H9 (cell line): Measurements from ENCODE around the gene FAM111B. TPM values are rescaled to one million over a fixed set of nuclear protein-coding genes. Genes with fewer than 3 reads are reported as not detected.

Source experiments
- DNase-seq: peaks from one replicate; pipeline ENCODE4 v3.0.0-alpha.2; 2017
- H2AFZ ChIP-seq: one replicate; pipeline ENCODE4 v1.6.1; 2013; ENCODE audit warnings: mild to moderate bottlenecking, low read length, control low read depth, moderate library complexity
- H2AK5ac ChIP-seq: 2 replicates; pipeline ENCODE4 v1.6.1; 2013; ENCODE audit warnings: low read length, control low read depth, mixed read lengths; ENCODE audit not compliant: insufficient read length
- H2BK120ac ChIP-seq: one replicate; pipeline ENCODE4 v1.6.1; 2013; ENCODE audit warnings: low read depth, mild to moderate bottlenecking, low read length, control low read depth, inconsistent platforms; ENCODE audit not compliant: poor library complexity, severe bottlenecking
- H2BK12ac ChIP-seq: 2 replicates; pipeline ENCODE4 v1.6.1; 2013; ENCODE audit warnings: low read length, control low read depth, mixed read lengths, low read depth; ENCODE audit not compliant: insufficient read length
- H2BK15ac ChIP-seq: 2 replicates; pipeline ENCODE4 v1.6.1; 2013; ENCODE audit warnings: low read depth, low read length, control low read depth
- H2BK20ac ChIP-seq: one replicate; pipeline ENCODE4 v1.6.1; 2013; ENCODE audit warnings: low read depth, mild to moderate bottlenecking, low read length, control low read depth, inconsistent platforms; ENCODE audit not compliant: poor library complexity, severe bottlenecking
- H2BK5ac ChIP-seq: 2 replicates; pipeline ENCODE4 v1.6.1; 2013; ENCODE audit warnings: low read length, control low read depth, mixed read lengths; ENCODE audit not compliant: insufficient read length
- H3K14ac ChIP-seq: 2 replicates; pipeline ENCODE4 v1.6.1; 2013; ENCODE audit warnings: low read length, control low read depth; ENCODE audit not compliant: insufficient read depth
- H3K18ac ChIP-seq: 2 replicates; pipeline ENCODE4 v1.6.1; 2013; ENCODE audit warnings: low read depth, mild to moderate bottlenecking, mixed read lengths, low read length, control low read depth; ENCODE audit not compliant: insufficient read length
- H3K23ac ChIP-seq: 2 replicates; pipeline ENCODE4 v1.6.1; 2013; ENCODE audit warnings: low read length, control low read depth, mixed read lengths, low read depth; ENCODE audit not compliant: insufficient read length
- H3K23me2 ChIP-seq: 2 replicates; pipeline ENCODE4 v1.6.1; 2013; ENCODE audit warnings: low read depth, mild to moderate bottlenecking, mixed read lengths, low read length, control low read depth; ENCODE audit not compliant: insufficient read length, poor library complexity, severe bottlenecking
- H3K27ac ChIP-seq: 2 replicates; pipeline ENCODE4 v1.5.1; 2013; ENCODE audit warnings: low read length, control low read depth, mixed read lengths, low read depth; ENCODE audit not compliant: insufficient read length
- H3K27me3 ChIP-seq: 2 replicates; pipeline ENCODE4 v1.6.1; 2013; ENCODE audit warnings: low read length, control low read depth, inconsistent platforms; ENCODE audit not compliant: insufficient read depth
- H3K4ac ChIP-seq: 2 replicates; pipeline ENCODE4 v1.6.1; 2013; ENCODE audit warnings: low read depth, mild to moderate bottlenecking, control low read depth, inconsistent platforms, low read length, moderate library complexity
- H3K4me1 ChIP-seq: 2 replicates; pipeline ENCODE4 v1.6.1; 2013; ENCODE audit warnings: low read length, control low read depth, inconsistent platforms; ENCODE audit not compliant: insufficient read depth
- H3K4me2 ChIP-seq: 2 replicates; pipeline ENCODE4 v1.6.1; 2013; ENCODE audit warnings: low read length, control low read depth, mixed read lengths; ENCODE audit not compliant: insufficient read length, insufficient read depth
- H3K56ac ChIP-seq: 2 replicates; pipeline ENCODE4 v1.6.1; 2013; ENCODE audit warnings: low read depth, mild to moderate bottlenecking, mixed read lengths, low read length, control low read depth; ENCODE audit not compliant: insufficient read length
- H3K79me1 ChIP-seq: 2 replicates; pipeline ENCODE4 v1.6.1; 2013; ENCODE audit warnings: low read depth, mild to moderate bottlenecking, moderate library complexity, low read length, control low read depth, inconsistent platforms; ENCODE audit not compliant: insufficient read depth, poor library complexity, severe bottlenecking
- H3K79me2 ChIP-seq: 2 replicates; pipeline ENCODE4 v1.6.1; 2013; ENCODE audit warnings: low read length, control low read depth, inconsistent platforms; ENCODE audit not compliant: insufficient read depth
- H3K9ac ChIP-seq: 2 replicates; pipeline ENCODE4 v1.6.1; 2013; ENCODE audit warnings: low read length, control low read depth, mixed read lengths; ENCODE audit not compliant: insufficient read length; ENCODE audit errors: extremely low read depth
- H3K9me3 ChIP-seq: one replicate; pipeline ENCODE4 v1.6.1; 2013; ENCODE audit warnings: low read depth, low read length, inconsistent platforms; ENCODE audit not compliant: control insufficient read depth
- H3T11ph ChIP-seq: one replicate; pipeline ENCODE4 v1.6.1; 2013; ENCODE audit warnings: mild to moderate bottlenecking, low read length, control low read depth, inconsistent platforms
- H4K20me1 ChIP-seq: one replicate; pipeline ENCODE4 v1.6.1; 2013; ENCODE audit not compliant: control insufficient read depth, insufficient read length, insufficient read depth
- H4K5ac ChIP-seq: 2 replicates; pipeline ENCODE4 v1.6.1; 2013; ENCODE audit warnings: low read depth, mild to moderate bottlenecking, mixed read lengths, low read length, control low read depth; ENCODE audit not compliant: insufficient read length
- H4K8ac ChIP-seq: replicated peaks from 2 replicates; pipeline ENCODE4 v1.6.1; 2013; ENCODE audit warnings: low read length, control low read depth, mixed read lengths, low read depth; ENCODE audit not compliant: insufficient read length
- H4K91ac ChIP-seq: 2 replicates; pipeline ENCODE4 v1.6.1; 2013; ENCODE audit warnings: low read depth, mild to moderate bottlenecking, moderate library complexity, mixed read lengths, low read length, control low read depth; ENCODE audit not compliant: insufficient read length
- H3K27ac Mint-ChIP-seq, 3 experiments: 2 replicates in 2 of 3; 3 replicates in 1 of 3; pipeline ENCODE4 v1.8.0; 2020 to 2021; ENCODE audit warnings: mixed read lengths in 3 of 3, mild to moderate bottlenecking in 1 of 3, moderate library complexity in 1 of 3
- H3K27me3 Mint-ChIP-seq: 2 replicates; pipeline ENCODE4 v1.8.0; 2021; ENCODE audit warnings: low read depth, mild to moderate bottlenecking, moderate library complexity, mixed read lengths
- H3K36me3 Mint-ChIP-seq, 3 experiments: 2 replicates in 2 of 3; 3 replicates in 1 of 3; pipeline ENCODE4 v1.8.0; 2020 to 2021; ENCODE audit warnings: low read depth in 3 of 3, mixed read lengths in 3 of 3; ENCODE audit not compliant: insufficient read depth in 1 of 3
- H3K4me1 Mint-ChIP-seq, 2 experiments: 2 replicates each; pipeline ENCODE4 v1.8.0; 2020; ENCODE audit warnings: mixed read lengths in 2 of 2
- H3K4me3 Mint-ChIP-seq, 2 experiments: 2 replicates in 1 of 2; 3 replicates in 1 of 2; pipeline ENCODE4 v1.8.0; 2020 to 2021; ENCODE audit warnings: mild to moderate bottlenecking in 2 of 2, mixed read lengths in 2 of 2, moderate library complexity in 1 of 2
- H3K9me3 Mint-ChIP-seq, 2 experiments: 2 replicates in 1 of 2; 3 replicates in 1 of 2; pipeline ENCODE4 v1.8.0; 2020; ENCODE audit warnings: mild to moderate bottlenecking in 2 of 2, mixed read lengths in 2 of 2, moderate library complexity in 1 of 2
- WGBS: extraction: QIAGEN DNeasy Blood & Tissue Kit; methylation state at CpG from one replicate; pipeline ENCODE4 v1.1.7; 2013; ENCODE audit warnings: missing lambda C conversion rate, low lambda C conversion rate, mixed read lengths; ENCODE audit not compliant: insufficient read length; ENCODE audit errors: extremely low coverage; 5-methylcytosine and 5-hydroxymethylcytosine counted together
- total RNA-seq: library from RNA; stranded (reverse); gene quantifications from 2 replicates; pipeline ENCODE4 v1.2.1, GENCODE V29; 2021
- TF ChIP-seq, protein P1 (sequence below): fragments of 200-600 bp; sonication (generic); conservative IDR thresholded peaks from 3 replicates; pipeline ENCODE4 v1.8.0; 2021; ENCODE audit warnings: antibody characterized with exemption, mild to moderate bottlenecking

The FAM111B gene
- total RNA-seq, 1 experiment from 2014 or later = 35.0 TPM

- peak; percentile 66 for DNase-seq
- no peak overlapping the region for H4K5ac ChIP-seq
- H2BK20ac ChIP-seq = no peak overlapping the region
- H3K56ac ChIP-seq = no peak overlapping the region
- no peak overlapping the region for H2AK5ac ChIP-seq
- H2BK12ac ChIP-seq = no peak overlapping the region
- H3K9me3 ChIP-seq = no peaks in the 10 kb centered on the region
- no peak overlapping the region for H3K23ac ChIP-seq
- H3K14ac ChIP-seq = peak overlapping the region; percentile 47; the same call in 1 of the 2 replicates
- no peak overlapping the region for H2AFZ ChIP-seq
- peaks cover 4 to 5% of the 10 kb centered on the region in 2 experiments for H3K4me1 Mint-ChIP-seq
- H3K36me3 Mint-ChIP-seq = no peaks in the 10 kb centered on the region; a peak in 1 of 7 replicates
- no peaks in the 10 kb centered on the region for H3K4me1 ChIP-seq
- H3K23me2 ChIP-seq = no peaks in the 10 kb centered on the region
- H3K27ac Mint-ChIP-seq = no peak overlapping the region
- H2BK15ac ChIP-seq = no peak overlapping the region
- peaks cover 3 to 4% of the 10 kb centered on the region in 2 experiments; a peak in 3 of 5 replicates for H3K9me3 Mint-ChIP-seq
- H4K8ac ChIP-seq = no peak overlapping the region
- no peak overlapping the region for H2BK5ac ChIP-seq
- H3K79me2 ChIP-seq = no peaks in the 10 kb centered on the region
- TF ChIP-seq, protein P1, sequence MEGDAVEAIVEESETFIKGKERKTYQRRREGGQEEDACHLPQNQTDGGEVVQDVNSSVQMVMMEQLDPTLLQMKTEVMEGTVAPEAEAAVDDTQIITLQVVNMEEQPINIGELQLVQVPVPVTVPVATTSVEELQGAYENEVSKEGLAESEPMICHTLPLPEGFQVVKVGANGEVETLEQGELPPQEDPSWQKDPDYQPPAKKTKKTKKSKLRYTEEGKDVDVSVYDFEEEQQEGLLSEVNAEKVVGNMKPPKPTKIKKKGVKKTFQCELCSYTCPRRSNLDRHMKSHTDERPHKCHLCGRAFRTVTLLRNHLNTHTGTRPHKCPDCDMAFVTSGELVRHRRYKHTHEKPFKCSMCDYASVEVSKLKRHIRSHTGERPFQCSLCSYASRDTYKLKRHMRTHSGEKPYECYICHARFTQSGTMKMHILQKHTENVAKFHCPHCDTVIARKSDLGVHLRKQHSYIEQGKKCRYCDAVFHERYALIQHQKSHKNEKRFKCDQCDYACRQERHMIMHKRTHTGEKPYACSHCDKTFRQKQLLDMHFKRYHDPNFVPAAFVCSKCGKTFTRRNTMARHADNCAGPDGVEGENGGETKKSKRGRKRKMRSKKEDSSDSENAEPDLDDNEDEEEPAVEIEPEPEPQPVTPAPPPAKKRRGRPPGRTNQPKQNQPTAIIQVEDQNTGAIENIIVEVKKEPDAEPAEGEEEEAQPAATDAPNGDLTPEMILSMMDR = peak; percentile 91
- no peak overlapping the region for H3K4ac ChIP-seq
- H3K4me3 Mint-ChIP-seq = no peak overlapping the region
- WGBS = no CpG with 5 or more reads among the region's 8 CpGs
- H3K27ac ChIP-seq = no peak overlapping the region
- H3K79me1 ChIP-seq = no peaks in the 10 kb centered on the region
- H4K20me1 ChIP-seq = no peaks in the 10 kb centered on the region
- no peak overlapping the region for H3K9ac ChIP-seq
- no peak overlapping the region for H3T11ph ChIP-seq
- no peaks in the 10 kb centered on the region for H3K27me3 ChIP-seq
- no peak overlapping the region for H2BK120ac ChIP-seq
- no peak overlapping the region for H3K4me2 ChIP-seq
- H3K18ac ChIP-seq = peak overlapping the region; percentile 25
- no peak overlapping the region for H4K91ac ChIP-seq
- no peaks in the 10 kb centered on the region; the same call in 1 of the 2 replicates for H3K27me3 Mint-ChIP-seq
These were observed 51.4 kb downstream of the FAM111B start for GRCh38 chr11:59158206-59159068.
